HFF-Myc (cell line): ENCODE data around the gene ITPK1.

Experiments used
- DNase-seq: peaks from one replicate; pipeline ENCODE4 v3.0.0-alpha.2; 2011; ENCODE audit warnings: low read depth; ENCODE audit errors: extremely low read depth
- H3K4me3 ChIP-seq: replicated peaks from 2 replicates; pipeline ENCODE4 v1.5.1; 2011; ENCODE audit warnings: low read depth, mild to moderate bottlenecking, control low read depth, low read length
- TF ChIP-seq, protein P1 (sequence below): IDR thresholded peaks from 2 replicates; pipeline ENCODE4 v1.5.1; 2012; ENCODE audit warnings: mild to moderate bottlenecking, low read depth, low read length, control low read depth; ENCODE audit errors: missing control alignments

ITPK1 gene

DNA sequence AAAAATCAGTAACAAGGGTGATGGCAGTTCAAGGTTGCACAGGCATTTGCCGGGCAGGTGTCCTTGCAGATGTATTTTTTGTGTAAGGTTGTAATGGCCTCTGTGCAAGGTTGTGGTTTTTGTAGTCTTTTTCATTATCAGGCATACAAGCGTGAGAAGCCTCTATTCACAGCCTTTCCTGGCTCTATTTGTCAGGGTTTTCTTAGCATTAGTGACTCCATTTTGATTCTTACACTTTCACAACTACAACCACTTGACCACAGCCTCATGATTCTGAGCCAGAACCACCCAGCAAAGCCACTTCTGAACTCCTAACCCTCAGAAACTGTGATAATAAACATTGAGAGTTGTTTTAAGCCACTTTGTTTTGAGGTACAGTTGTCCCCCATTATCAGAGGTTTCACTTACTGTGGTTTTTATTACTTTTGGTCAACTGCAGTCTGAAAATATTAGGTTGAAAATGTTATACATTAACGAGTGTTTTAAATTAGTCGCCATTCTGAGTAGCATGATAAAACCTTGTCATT, 220.3 kb downstream of the ITPK1 start:
- DNase-seq: no peak
- TF ChIP-seq, protein P1, sequence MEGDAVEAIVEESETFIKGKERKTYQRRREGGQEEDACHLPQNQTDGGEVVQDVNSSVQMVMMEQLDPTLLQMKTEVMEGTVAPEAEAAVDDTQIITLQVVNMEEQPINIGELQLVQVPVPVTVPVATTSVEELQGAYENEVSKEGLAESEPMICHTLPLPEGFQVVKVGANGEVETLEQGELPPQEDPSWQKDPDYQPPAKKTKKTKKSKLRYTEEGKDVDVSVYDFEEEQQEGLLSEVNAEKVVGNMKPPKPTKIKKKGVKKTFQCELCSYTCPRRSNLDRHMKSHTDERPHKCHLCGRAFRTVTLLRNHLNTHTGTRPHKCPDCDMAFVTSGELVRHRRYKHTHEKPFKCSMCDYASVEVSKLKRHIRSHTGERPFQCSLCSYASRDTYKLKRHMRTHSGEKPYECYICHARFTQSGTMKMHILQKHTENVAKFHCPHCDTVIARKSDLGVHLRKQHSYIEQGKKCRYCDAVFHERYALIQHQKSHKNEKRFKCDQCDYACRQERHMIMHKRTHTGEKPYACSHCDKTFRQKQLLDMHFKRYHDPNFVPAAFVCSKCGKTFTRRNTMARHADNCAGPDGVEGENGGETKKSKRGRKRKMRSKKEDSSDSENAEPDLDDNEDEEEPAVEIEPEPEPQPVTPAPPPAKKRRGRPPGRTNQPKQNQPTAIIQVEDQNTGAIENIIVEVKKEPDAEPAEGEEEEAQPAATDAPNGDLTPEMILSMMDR: no peak
- H3K4me3 ChIP-seq: no peak overlapping the region

DNA sequence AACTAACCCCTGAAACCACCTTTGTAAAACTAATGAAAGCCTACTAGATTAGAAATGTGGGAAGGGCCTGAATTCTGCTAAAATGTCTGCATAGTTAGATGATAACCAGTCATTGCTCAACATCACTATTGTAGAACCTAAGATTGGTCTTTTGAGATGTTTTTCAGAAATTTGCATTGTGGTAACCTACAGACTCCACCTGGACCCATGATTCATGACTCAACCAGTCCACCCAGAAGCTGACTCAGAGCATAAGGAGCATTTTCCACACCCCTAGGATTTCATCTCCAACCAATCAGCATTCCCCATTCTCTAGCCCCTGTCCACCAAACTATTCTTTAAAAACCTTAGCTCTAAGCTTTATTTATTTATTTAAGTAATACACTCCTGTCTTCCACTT, 223.1 kb downstream of the ITPK1 start:
- TF ChIP-seq, protein P1: no peak
- no peak for DNase-seq
- H3K4me3 ChIP-seq: no peak overlapping the region

GRCh38 chr14:92890830-92891588, 224.7 kb downstream of the ITPK1 start:
- DNase-seq: no peak
- TF ChIP-seq, protein P1: no peak
- H3K4me3 ChIP-seq: no peak overlapping the region

GRCh38 chr14:92888896-92889295, 226.8 kb downstream of the ITPK1 start:
- no peak for DNase-seq
- no peak overlapping the region for H3K4me3 ChIP-seq
- TF ChIP-seq, protein P1: no peak

DNA sequence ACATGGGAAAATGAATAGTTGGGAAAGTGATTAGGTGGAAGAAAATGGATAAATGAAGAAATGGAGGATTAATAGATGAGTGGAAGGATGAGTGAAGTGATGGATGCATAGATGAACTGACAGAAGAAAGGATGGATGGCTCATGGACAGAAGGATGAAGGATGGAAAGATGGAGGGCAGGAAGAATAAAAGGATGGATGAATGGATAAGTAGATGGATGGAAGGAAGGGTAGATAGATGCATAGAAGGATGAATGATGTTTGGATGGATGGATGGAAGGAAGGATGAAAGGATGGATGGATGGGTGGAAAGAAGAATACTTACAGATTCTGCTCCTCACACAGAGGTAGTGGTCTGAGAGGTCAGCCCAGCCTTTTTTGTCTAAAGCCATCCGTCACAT, 228.6 kb downstream of the ITPK1 start:
- TF ChIP-seq, protein P1: no peak
- H3K4me3 ChIP-seq: no peak overlapping the region
- DNase-seq: no peak
